Memory B cell (primary cell): ENCODE results near the gene RAD23B.
"Not testable (repeated sequence)": the region's sequence is repeated elsewhere in the genome, so short reads cannot be mapped to it uniquely, and the experiment has no call there.

ENCODE experiments used
- ATAC-seq: fragments of 150-1000 bp; cut with Tn5 transposase; 2 replicates; pipeline ENCODE4 v1.10.0; 2021; ENCODE audit warnings: low read depth, mild to moderate bottlenecking, moderate library complexity
- DNase-seq, 2 donors: peaks; one replicate each; pipeline ENCODE4 v3.0.0; 2022; ENCODE audit warnings: low spot score in 2 of 2
- H3K27ac Mint-ChIP-seq: one replicate; pipeline ENCODE4 v1.8.0; 2022; ENCODE audit warnings: mild to moderate bottlenecking, moderate library complexity, mixed read lengths
- H3K27me3 Mint-ChIP-seq: one replicate; pipeline ENCODE4 v1.8.0; 2022; ENCODE audit warnings: mixed read lengths
- H3K36me3 Mint-ChIP-seq: one replicate; pipeline ENCODE4 v1.8.0; 2022; ENCODE audit warnings: mild to moderate bottlenecking, mixed read lengths
- H3K4me1 Mint-ChIP-seq: one replicate; pipeline ENCODE4 v1.8.0; 2022; ENCODE audit warnings: mixed read lengths
- H3K4me3 Mint-ChIP-seq: one replicate; pipeline ENCODE4 v1.8.0; 2022; ENCODE audit warnings: mild to moderate bottlenecking, moderate library complexity, mixed read lengths
- H3K9me3 Mint-ChIP-seq: one replicate; pipeline ENCODE4 v1.8.0; 2022; ENCODE audit warnings: mixed read lengths

RAD23B gene

DNA sequence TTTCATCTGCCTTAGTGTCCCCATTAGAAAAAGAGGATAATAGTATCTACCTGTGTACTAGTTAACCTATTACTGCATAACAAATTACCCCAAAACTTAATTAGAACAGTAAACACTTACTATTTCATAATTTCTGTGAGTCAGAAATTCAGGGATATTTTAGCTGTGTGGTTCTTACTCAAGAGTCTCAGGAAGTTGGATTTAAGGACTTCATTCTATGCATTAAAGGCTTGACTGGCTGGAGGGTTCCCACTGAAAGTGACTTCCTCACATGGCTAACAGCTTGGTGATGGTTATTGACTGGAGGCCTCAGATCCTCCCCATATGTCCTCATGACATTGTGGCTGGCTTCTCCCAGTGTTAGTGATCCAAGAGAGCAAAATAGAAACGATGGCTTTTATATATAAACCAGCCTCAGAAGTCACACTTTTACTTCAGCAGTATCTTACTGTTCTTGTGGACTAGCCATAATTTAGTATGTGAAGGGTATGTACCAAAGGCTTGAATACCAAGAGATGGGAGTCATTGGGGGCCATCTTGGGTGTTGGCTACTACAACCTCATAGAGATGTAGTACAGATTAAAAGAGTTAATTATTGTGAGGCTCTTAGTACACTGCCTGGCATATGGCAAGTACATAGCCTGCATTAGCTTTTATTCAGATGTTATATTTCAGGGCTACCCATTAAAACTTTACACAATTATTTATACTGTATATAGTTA lies 9.9 kb downstream of the RAD23B start:
- Mint-ChIP-seq H3K4me3 (no peak overlapping the region), H3K36me3 (no peaks in the 10 kb centered on the region), H3K4me1 (peaks cover 40% of the 10 kb centered on the region), H3K27ac (no peak overlapping the region), H3K27me3 (no peaks in the 10 kb centered on the region), H3K9me3 (no peaks in the 10 kb centered on the region)
- no peak for ATAC-seq
- DNase-seq: no peak

DNA sequence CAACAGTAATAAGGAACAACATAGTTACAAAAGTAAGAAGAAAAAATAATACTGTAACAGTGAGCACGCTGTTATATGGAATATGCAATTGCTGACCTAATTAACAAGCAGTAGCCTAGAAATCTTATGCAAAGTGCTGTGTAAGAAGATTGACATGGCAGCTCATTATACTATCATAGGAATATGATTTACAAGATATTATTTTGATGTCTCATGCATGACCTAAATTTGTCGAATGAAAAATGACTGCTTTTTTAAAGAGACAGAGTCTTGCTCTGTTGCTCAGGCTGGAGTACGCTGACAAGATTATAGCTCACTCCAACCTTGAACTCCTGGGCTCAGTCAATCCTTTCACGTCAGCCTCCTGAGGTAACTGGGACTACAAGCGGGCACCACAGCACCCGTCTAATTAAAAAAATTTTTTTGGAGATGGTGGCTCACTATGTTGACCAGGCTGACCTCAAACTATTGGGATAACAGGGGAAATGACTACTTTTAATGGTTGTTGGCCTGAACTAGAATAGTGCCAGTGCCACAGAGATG lies 10.5 kb downstream of the RAD23B start:
- H3K27ac Mint-ChIP-seq: no peak overlapping the region
- no peak for ATAC-seq
- no peaks in the 10 kb centered on the region for H3K27me3 Mint-ChIP-seq
- no peaks in the 10 kb centered on the region for H3K9me3 Mint-ChIP-seq
- no peak for DNase-seq
- no peaks in the 10 kb centered on the region for H3K36me3 Mint-ChIP-seq
- H3K4me1 Mint-ChIP-seq: peaks cover 39% of the 10 kb centered on the region
- H3K4me3 Mint-ChIP-seq: no peak overlapping the region

DNA sequence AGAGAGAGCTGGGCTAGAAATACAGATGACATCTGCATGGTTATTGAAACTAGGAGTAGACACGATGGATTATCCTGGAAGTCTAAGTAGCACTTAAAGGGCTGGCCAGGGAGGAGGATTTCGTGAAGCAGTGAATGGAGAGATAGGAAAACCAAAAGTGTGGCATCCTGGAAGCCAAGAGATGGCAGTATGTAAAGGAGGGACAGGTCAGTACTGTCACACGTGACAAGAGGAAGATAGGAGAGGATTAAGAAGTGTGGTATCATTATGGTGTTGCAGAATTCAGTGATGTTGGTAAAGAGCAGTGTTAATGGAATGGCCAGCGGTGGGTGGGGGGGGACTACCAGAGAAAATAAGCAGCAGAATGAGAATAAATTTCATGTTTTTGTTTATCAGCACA lies 11.7 kb downstream of the RAD23B start:
- peak overlapping the region; percentile 75 for H3K27ac Mint-ChIP-seq
- ATAC-seq (no peak), DNase-seq (no peak)
- peaks cover 29% of the 10 kb centered on the region for H3K4me1 Mint-ChIP-seq
- no peaks in the 10 kb centered on the region for H3K27me3 Mint-ChIP-seq
- H3K9me3 Mint-ChIP-seq: no peaks in the 10 kb centered on the region
- H3K4me3 Mint-ChIP-seq: peak overlapping the region; percentile 6
- no peaks in the 10 kb centered on the region for H3K36me3 Mint-ChIP-seq

DNA sequence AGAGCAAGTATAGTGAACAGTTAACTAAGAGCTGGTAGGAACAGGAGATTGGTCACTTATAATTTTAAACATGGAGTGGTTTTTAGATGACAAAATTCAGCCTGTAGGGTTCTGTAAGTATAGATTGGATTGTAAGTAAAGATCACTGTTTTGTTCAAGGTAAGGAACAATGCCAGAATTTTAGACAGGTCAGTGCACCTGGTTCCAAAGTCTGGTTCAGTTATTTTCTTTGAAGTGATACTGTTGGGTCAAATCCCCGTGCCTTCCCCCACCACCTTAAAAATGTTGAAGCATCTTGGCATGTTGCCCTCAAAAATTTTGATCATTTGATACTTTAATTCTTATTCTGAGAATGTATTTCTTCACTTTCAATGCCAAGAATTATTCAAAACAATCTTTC lies 12.9 kb downstream of the RAD23B start:
- Mint-ChIP-seq H3K36me3 (no peaks in the 10 kb centered on the region), H3K9me3 (no peaks in the 10 kb centered on the region), H3K4me1 (peaks cover 22% of the 10 kb centered on the region), H3K4me3 (no peak overlapping the region), H3K27ac (peak overlapping the region; percentile 75), H3K27me3 (no peaks in the 10 kb centered on the region)
- ATAC-seq (no peak), DNase-seq (no peak)

DNA sequence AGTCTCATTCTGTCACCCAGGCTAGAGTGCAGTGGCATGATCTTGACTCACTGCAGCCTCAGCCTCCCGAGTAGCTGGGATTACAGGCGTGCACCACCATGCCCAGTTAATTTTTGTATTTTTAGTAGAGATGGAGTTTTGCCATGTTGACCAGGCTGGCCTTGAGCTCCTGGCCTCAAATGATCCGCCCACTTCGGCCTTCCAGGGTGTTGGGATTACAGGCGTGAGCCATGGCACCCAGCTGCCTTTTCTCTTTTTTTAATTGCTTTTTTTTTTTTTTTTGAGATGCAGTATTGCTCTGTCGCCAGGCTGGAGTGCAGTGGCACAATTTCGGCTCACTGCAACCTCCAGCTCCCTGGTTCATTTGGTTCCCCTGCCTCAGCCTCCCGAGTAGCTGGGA lies 13.5 kb downstream of the RAD23B start:
- H3K4me1 Mint-ChIP-seq: peaks cover 22% of the 10 kb centered on the region
- H3K27me3 Mint-ChIP-seq, H3K4me3 Mint-ChIP-seq, ATAC-seq, H3K36me3 Mint-ChIP-seq, H3K27ac Mint-ChIP-seq, DNase-seq, H3K9me3 Mint-ChIP-seq: not testable (repeated sequence)

DNA sequence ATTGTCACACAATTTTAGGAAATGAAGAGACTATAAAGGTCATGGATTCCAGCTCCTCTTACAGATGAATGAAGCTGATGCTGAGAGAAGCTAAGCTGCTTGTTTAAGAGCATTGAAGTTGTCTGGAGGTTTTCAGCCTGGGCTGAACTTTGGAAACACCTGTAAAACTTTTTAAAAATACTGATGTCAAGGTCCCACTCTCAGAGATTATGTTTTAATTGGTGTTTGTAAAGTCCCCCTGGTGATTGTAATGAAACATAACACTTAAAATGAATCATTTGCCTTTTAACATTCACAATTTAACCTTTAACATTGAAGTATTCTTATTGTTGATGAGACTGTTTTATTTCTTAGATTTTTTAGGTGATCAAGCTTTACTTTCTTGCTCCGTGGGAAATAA lies 16.4 kb downstream of the RAD23B start:
- peaks cover 2% of the 10 kb centered on the region for H3K36me3 Mint-ChIP-seq
- no peaks in the 10 kb centered on the region for H3K9me3 Mint-ChIP-seq

DNA sequence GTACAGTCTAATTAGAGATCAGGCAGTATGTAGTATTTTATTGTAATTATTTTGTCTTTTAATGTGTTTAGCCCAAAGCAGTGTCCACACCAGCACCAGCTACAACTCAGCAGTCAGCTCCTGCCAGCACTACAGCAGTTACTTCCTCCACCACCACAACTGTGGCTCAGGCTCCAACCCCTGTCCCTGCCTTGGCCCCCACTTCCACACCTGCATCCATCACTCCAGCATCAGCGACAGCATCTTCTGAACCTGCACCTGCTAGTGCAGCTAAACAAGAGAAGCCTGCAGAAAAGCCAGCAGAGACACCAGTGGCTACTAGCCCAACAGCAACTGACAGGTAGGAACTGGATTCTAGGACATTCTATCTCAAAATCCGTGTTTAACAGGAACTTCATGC lies 23.2 kb downstream of the RAD23B start:
- H3K4me1 Mint-ChIP-seq: peaks cover 10% of the 10 kb centered on the region
- peaks cover 30% of the 10 kb centered on the region for H3K36me3 Mint-ChIP-seq
- no peaks in the 10 kb centered on the region for H3K9me3 Mint-ChIP-seq
- H3K27ac Mint-ChIP-seq: no peak overlapping the region
- no peak overlapping the region for H3K4me3 Mint-ChIP-seq
- DNase-seq: no peak
- ATAC-seq: no peak
- no peaks in the 10 kb centered on the region for H3K27me3 Mint-ChIP-seq

More for the DNA sequence above, 16.4 kb downstream of the RAD23B start:
- peaks cover 18% of the 10 kb centered on the region for H3K4me1 Mint-ChIP-seq
- no peaks in the 10 kb centered on the region for H3K27me3 Mint-ChIP-seq
- no peak overlapping the region for H3K27ac Mint-ChIP-seq
- DNase-seq (no peak), ATAC-seq (peak; percentile 35)
- no peak overlapping the region for H3K4me3 Mint-ChIP-seq

DNA sequence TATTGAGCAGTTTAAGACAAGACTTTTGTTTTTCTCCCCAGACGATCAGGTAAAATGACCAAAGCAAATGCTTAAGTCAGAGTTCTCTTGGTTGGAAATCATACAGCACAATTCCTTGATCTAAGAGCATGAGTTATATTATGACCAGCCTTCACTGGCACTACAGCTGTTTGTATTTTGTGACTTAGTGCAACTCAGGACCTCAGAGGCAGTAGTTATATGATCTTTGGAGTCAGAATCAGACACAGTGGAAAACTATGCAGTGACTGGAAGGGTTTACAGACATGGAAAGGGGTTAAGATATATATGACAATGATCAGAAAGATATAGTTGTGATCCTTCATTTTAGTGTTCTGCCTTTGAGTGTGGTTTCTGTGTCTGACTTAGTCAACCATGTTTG lies 24.3 kb downstream of the RAD23B start:
- DNase-seq (no peak), ATAC-seq (no peak)
- Mint-ChIP-seq H3K36me3 (peaks cover 33% of the 10 kb centered on the region), H3K9me3 (no peaks in the 10 kb centered on the region), H3K27ac (no peak overlapping the region), H3K27me3 (no peaks in the 10 kb centered on the region), H3K4me1 (peaks cover 13% of the 10 kb centered on the region), H3K4me3 (no peak overlapping the region)

DNA sequence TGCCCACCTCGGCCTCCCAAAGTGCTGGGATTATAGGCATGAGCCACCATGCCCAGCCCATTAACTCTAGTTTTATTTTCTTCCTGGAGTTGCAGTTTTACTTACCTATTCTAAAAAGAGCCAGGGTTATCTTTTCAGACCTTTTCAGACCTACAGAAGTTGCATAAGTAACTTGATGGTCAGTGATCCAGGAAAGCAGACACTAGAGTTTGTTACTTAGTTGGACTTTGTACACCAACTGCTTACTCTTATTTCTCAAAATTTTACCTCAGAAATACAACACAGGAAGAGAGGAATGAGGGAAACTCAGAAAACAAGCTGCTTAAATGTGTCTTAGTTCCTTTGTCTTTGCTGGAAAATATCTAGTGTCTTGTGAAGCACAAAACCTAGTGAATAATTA lies 25.4 kb downstream of the RAD23B start:
- Mint-ChIP-seq H3K4me1 (peaks cover 18% of the 10 kb centered on the region), H3K4me3 (no peak overlapping the region), H3K36me3 (peaks cover 39% of the 10 kb centered on the region), H3K9me3 (no peaks in the 10 kb centered on the region), H3K27me3 (no peaks in the 10 kb centered on the region), H3K27ac (peak overlapping the region; percentile 55)
- no peak for ATAC-seq
- no peak for DNase-seq

DNA sequence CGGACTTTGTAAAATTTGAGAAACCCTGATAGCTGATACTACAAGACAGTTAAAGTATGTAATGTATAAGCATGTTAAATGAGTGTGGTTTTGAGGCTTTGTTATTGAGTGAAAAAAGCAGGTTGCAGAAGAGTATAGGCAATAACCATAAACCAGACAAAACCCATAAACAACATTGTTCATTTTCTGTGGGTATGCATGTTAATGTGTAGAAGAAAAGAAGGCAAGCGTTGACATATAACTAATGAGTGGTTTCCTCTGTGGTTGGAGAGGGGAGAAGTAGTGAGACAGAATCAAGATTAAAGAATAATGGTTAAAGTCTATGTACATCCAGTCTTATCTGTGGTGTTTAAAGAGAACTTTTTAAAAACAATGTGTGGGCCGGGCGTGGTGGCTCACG lies 26.2 kb downstream of the RAD23B start:
- no peaks in the 10 kb centered on the region for H3K9me3 Mint-ChIP-seq
- ATAC-seq: no peak
- no peak for DNase-seq
- H3K36me3 Mint-ChIP-seq: peaks cover 44% of the 10 kb centered on the region
- H3K4me3 Mint-ChIP-seq: no peak overlapping the region
- no peak overlapping the region for H3K27ac Mint-ChIP-seq
- no peaks in the 10 kb centered on the region for H3K27me3 Mint-ChIP-seq
- peaks cover 24% of the 10 kb centered on the region for H3K4me1 Mint-ChIP-seq

DNA sequence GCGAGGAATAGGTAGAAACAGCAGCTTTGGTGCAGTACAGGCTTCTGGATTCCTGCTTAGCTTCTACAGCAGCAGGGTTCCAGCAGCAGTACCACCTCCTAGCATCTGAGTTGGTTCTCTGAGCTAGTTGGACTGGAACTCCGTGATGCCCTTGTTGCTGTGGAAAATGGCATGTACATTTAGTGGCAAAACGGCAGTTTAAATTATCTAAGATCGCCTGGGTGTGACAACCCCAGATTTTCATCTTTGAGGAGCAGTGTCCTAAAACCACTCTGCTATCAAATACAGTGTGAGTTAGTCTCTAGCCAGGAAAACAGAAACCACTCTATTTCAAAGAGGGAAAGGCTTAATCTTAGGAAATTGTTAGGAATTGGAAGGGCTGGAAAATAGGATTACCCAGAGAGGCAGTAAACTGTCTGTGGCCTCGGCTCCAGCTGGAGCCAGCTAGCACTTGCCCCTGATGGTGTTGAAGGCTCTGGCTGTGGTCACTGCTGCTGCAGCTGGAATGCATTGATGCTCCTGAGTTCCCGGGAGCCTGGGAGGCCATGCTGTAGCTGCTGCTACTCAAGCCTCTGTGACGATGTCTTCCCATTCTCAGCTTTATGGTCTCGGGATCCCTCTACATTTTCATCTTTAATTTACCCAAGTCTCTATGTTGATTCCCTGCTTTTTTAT lies 29.4 kb downstream of the RAD23B start:
- H3K9me3 Mint-ChIP-seq: no peaks in the 10 kb centered on the region
- peaks cover 39% of the 10 kb centered on the region for H3K4me1 Mint-ChIP-seq
- no peak for DNase-seq
- no peak for ATAC-seq
- H3K4me3 Mint-ChIP-seq: no peak overlapping the region
- no peaks in the 10 kb centered on the region for H3K27me3 Mint-ChIP-seq
- H3K27ac Mint-ChIP-seq: peak overlapping the region; percentile 3
- peaks cover 53% of the 10 kb centered on the region for H3K36me3 Mint-ChIP-seq

DNA sequence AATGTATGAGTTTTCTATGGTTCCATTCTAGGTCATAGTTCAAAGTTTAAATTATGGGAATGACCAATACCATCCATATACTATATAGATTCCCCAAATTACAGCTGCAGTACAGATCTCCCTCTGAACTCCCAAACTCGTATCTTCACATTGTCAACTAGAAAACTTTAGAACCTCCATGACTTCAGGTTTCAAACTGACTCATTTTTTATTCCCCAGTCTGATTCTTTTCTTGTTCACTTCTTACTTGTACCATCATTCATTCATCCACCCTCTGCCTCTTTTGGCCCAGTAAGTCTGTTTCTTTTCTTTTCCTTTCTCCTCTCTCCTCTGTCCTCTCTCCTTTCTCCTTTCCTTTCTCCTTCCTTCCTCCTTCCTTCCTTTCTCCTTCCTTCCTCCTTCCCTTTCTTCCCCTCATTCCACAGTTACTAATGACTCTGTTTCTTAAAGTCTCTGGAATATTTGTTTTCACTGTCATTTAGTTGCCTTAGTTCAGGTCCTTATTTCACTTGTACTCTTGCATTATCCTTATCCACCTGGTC lies 30.5 kb downstream of the RAD23B start:
- H3K4me3 Mint-ChIP-seq: no peak overlapping the region
- peak overlapping the region; percentile 3 for H3K27ac Mint-ChIP-seq
- H3K27me3 Mint-ChIP-seq: no peaks in the 10 kb centered on the region

DNA sequence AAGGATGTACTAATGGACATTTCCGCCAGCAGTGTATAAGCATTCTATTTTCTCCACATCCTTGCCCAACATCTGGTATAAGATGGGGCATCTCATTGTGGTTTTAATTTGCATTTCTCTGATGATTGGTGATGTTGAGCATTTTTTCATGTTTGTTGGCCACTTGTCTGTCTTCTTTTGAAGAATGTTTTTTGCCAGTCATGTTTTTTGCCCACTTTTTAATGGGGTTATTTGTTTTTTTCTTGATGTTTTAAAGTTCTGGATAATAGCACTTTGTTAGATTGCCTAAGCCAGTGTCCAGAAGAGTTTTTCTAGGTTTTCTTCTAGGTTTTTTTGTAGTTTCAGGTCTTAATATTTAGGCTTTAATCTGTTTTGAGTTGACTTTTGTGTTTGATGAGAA lies 31.7 kb downstream of the RAD23B start:
- Mint-ChIP-seq H3K27ac (no peak overlapping the region), H3K36me3 (peaks cover 45% of the 10 kb centered on the region), H3K4me3 (no peak overlapping the region), H3K9me3 (no peaks in the 10 kb centered on the region), H3K27me3 (no peaks in the 10 kb centered on the region), H3K4me1 (peaks cover 41% of the 10 kb centered on the region)
- ATAC-seq: no peak
- no peak for DNase-seq

More for the DNA sequence above, 30.5 kb downstream of the RAD23B start:
- peaks cover 45% of the 10 kb centered on the region for H3K4me1 Mint-ChIP-seq
- ATAC-seq (no peak), DNase-seq (no peak)
- no peaks in the 10 kb centered on the region for H3K9me3 Mint-ChIP-seq
- peaks cover 51% of the 10 kb centered on the region for H3K36me3 Mint-ChIP-seq

DNA sequence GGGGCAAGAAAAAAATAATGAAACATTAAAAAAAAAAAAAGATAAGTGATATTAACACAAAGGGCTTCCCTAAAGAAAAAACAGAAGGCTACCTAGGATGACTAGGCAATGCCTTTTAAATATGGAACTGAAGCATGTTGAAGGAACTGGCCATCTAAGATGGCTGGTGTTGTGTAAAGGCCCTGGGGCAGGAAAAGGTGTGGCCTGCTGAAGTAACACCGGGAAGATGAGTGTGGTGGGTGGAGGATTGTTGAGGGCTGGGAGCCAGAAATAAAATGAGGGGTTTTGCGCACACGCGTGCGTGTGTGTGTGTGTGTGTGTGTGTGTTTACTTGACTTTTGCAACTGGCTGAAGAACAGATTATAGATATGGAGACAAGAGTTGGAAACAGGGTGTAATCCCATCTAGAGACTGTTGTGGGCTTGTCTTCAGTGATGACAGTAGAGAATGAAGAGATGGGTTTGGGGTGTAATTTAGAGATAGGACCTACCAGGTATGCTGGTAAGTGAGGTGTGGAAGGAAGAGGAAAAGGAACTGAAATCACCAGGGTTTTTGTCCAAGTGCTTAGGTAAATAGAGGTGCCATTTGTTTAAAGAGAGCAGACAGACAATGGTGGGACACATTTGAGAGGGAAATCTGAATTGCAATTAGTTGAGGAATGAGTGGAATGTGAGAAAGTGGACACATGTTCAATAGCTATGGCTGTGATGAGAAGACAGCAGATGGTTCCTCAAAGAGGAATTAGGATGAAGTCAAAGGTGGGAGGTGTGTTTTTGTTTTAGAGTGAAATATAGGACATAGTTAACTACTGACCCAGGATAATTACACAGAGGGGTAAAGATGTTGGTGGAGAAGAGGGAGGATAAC lies 33.9 kb downstream of the RAD23B start:
- peak; percentile 49 for ATAC-seq
- peaks cover 41% of the 10 kb centered on the region for H3K36me3 Mint-ChIP-seq
- DNase-seq: no peak
- no peaks in the 10 kb centered on the region for H3K9me3 Mint-ChIP-seq
- peak overlapping the region; percentile 15 for H3K27ac Mint-ChIP-seq
- H3K27me3 Mint-ChIP-seq: no peaks in the 10 kb centered on the region
- H3K4me1 Mint-ChIP-seq: peaks cover 39% of the 10 kb centered on the region
- H3K4me3 Mint-ChIP-seq: peak overlapping the region; percentile 0
